ENCODE measurements around the gene GRB14. TPM values are rescaled to one million over a fixed set of nuclear protein-coding genes. Genes with fewer than 3 reads are reported as not detected.

GRB14 gene
- polyA plus RNA-seq, 1 of the 3 experiments (the other 2 are of a cell fraction): 3.9 TPM

DNA sequence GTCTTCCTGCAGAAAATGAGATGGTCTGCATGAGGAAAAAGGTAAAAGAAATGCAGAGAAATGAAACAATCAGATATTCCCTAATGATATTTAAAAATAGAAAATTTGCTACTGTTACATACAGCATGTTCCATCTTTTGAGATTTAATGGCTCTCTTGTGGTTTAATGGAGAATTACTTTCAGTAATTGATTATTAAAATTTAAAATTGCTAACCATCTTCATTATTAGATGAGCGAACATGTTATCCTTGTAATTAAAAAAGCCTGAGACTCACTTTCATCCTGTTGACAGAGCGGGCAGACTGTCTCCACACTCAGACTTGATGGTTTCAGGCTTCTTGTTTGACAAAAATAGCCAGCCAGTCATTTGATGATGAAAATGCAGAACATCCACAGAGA, 171.0 kb downstream of the GRB14 start:
- CTCF ChIA-PET: no interaction called here
- no peaks in the 10 kb centered on the region for H3F3A ChIP-seq (replicated peaks; ENCODE audit: insufficient read depth)
- WGBS (ENCODE audit: low lambda C conversion rate): 79% methylated on average over 2 of the region's 2 CpGs
- TF ChIP-seq PBX3 (IDR thresholded peaks at IDR 0.05) (no peak), USF2 (IDR thresholded peaks at IDR 0.05; ENCODE audit: borderline replicate concordance, low read depth, low read length) (no peak), RFX5 (IDR thresholded peaks at IDR 0.05; ENCODE audit: low read length) (no peak), FOSL2 (IDR thresholded peaks at IDR 0.05; ENCODE audit: borderline replicate concordance, low read depth) (no peak), YY1 (IDR thresholded peaks at IDR 0.05; ENCODE audit: low read depth) (no peak), FOXM1 (IDR thresholded peaks at IDR 0.05; ENCODE audit: low read depth) (no peak), POLR2AphosphoS5 (IDR thresholded peaks at IDR 0.05; ENCODE audit: low read depth, low read length) (no peak)
- TF ChIP-seq, protein P1, sequence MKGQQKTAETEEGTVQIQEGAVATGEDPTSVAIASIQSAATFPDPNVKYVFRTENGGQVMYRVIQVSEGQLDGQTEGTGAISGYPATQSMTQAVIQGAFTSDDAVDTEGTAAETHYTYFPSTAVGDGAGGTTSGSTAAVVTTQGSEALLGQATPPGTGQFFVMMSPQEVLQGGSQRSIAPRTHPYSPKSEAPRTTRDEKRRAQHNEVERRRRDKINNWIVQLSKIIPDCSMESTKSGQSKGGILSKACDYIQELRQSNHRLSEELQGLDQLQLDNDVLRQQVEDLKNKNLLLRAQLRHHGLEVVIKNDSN (IDR thresholded peaks at IDR 0.05; ENCODE audit: borderline replicate concordance, low read depth): no peak
- no peak overlapping the region for H3K9ac ChIP-seq
- no peaks in the 10 kb centered on the region for H4K20me1 ChIP-seq (ENCODE audit: insufficient read depth)
- H3K4me1 ChIP-seq (ENCODE audit: control insufficient read depth in 1 of 2, insufficient read depth in 2 of 2, low read depth in 1 of 2, low read length in 1 of 2): peaks cover 0 to 9% of the 10 kb centered on the region in 2 experiments; a peak in 1 of 4 replicates
- H3K27ac ChIP-seq (ENCODE audit: low read depth in 2 of 2, low read length in 1 of 2): no peak overlapping the region
- POLR2A ChIA-PET: no interaction called here
- no peaks in the 10 kb centered on the region; the same call in 1 of the 2 replicates for H3K27me3 ChIP-seq (ENCODE audit: insufficient read depth)
- no peak for DNase-seq
- H3K4me2 ChIP-seq: no peak overlapping the region
- H3K9me3 ChIP-seq: no peaks in the 10 kb centered on the region
- no peaks in the 10 kb centered on the region for H3K36me3 ChIP-seq (replicated peaks in 1 of 2; ENCODE audit: control insufficient read depth in 1 of 2, insufficient read depth in 2 of 2, low read length in 1 of 2)
- no peak overlapping the region for H3K4me3 ChIP-seq (ENCODE audit: low read depth in 2 of 2, low read length in 1 of 2)
- H3K79me2 ChIP-seq (ENCODE audit: insufficient read depth): no peaks in the 10 kb centered on the region
- no peak overlapping the region for H2AFZ ChIP-seq (ENCODE audit: low read depth)
- H3K9me2 ChIP-seq: no peaks in the 10 kb centered on the region

GRCh38 chr2:164449706-164450105, 171.6 kb downstream of the GRB14 start:
- Histone ChIP-seq H3F3A (replicated peaks; ENCODE audit: insufficient read depth) (no peaks in the 10 kb centered on the region), H3K79me2 (ENCODE audit: insufficient read depth) (no peaks in the 10 kb centered on the region), H3K4me1 (ENCODE audit: control insufficient read depth in 1 of 2, insufficient read depth in 2 of 2, low read depth in 1 of 2, low read length in 1 of 2) (peaks cover 0 to 9% of the 10 kb centered on the region in 2 experiments; a peak in 1 of 4 replicates), H3K36me3 (replicated peaks in 1 of 2; ENCODE audit: control insufficient read depth in 1 of 2, insufficient read depth in 2 of 2, low read length in 1 of 2) (no peaks in the 10 kb centered on the region), H4K20me1 (ENCODE audit: insufficient read depth) (no peaks in the 10 kb centered on the region), H2AFZ (ENCODE audit: low read depth) (no peak overlapping the region), H3K9ac (no peak overlapping the region), H3K27me3 (ENCODE audit: insufficient read depth) (no peaks in the 10 kb centered on the region; the same call in 1 of the 2 replicates), H3K9me3 (no peaks in the 10 kb centered on the region), H3K4me3 (ENCODE audit: low read depth in 2 of 2, low read length in 1 of 2) (no peak overlapping the region), H3K27ac (ENCODE audit: low read depth in 2 of 2, low read length in 1 of 2) (no peak overlapping the region), H3K4me2 (no peak overlapping the region), H3K9me2 (no peaks in the 10 kb centered on the region)
- POLR2A ChIA-PET: no interaction called here
- 41% methylated on average over 5 of the region's 5 CpGs for WGBS (ENCODE audit: low lambda C conversion rate)
- TF ChIP-seq TCF12 (IDR thresholded peaks at IDR 0.05) (no peak), SIN3A (IDR thresholded peaks at IDR 0.05; ENCODE audit: borderline replicate concordance, low read depth, low read length) (no peak), RCOR1 (IDR thresholded peaks at IDR 0.05; ENCODE audit: low read length) (no peak), FOXJ3 (CRISPR knock-in tag; IDR thresholded peaks at IDR 0.05) (no peak), JUND (IDR thresholded peaks at IDR 0.05) (no peak), RXRA (IDR thresholded peaks at IDR 0.05; ENCODE audit: borderline replicate concordance, low read depth) (no peak)
- CTCF ChIA-PET: no interaction called here
- DNase-seq: peak; percentile 17

All from SK-N-SH (cell line).